CMK (cell line): ENCODE data around the gene MRTFA.
"Not testable (repeated sequence)": the region's sequence is repeated elsewhere in the genome, so short reads cannot be mapped to it uniquely, and the experiment has no call there.

Experiments
- DNase-seq: peaks from one replicate; pipeline ENCODE4 v3.0.0-alpha.2; 2010; ENCODE audit warnings: low read depth

MRTFA gene

DNA sequence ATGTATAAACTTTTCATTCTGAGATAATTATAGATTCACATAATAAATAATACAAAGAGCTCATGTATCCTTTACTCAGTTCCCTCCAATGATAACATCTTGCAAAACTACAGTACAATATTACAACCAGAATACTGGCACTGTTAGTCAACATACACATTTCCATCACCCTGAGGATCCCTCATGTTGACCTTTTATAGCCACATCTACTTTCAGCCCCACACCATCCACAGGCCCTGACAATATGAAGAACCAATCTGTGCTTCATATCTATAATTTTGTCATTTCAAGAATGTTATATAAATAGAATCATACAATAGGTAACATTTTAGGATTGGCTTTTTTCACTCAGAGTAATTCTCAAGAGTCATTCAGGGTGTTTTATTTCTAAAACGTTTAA lies 115.5 kb downstream of the MRTFA start:
- DNase-seq, result no peak

- no peak for DNase-seq
Observed at GRCh38 chr22:40520562-40520961, 116.0 kb downstream of the MRTFA start.

- DNase-seq, result no peak
Observed at GRCh38 chr22:40519948-40520331, 116.6 kb downstream of the MRTFA start.

DNA sequence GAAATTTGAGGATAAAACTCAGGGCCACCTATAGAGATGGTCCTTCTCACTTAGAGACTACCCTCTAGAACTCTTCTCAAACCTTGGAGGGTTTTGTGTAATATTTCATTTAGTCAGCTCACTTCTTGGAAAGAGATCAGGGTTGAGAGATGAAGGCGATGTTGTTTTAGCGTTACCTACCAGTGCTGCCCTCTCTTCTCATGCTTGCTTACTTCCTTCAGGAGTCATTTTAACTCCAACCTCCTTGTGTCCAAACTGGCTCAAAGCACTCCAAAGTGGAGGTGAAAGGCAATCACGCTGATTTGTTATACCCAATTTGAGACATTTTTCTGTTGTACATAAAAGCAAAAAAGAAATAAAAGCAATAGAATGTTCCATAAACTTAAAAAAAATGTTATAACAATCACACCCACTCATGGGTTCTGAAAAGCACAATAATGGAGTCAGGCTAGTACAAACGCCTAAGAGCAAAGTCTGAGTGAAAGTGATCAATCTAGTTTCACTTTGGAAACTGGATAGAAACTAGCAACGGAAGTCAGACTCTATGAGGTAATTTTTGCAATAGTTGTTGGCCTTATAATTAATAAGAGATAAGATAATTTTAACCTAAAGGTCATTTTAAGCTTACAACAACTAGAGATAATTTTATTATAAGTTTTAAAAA lies 117.1 kb downstream of the MRTFA start:
- no peak for DNase-seq

- DNase-seq, result no peak
Observed at GRCh38 chr22:40518840-40519239, 117.7 kb downstream of the MRTFA start.

DNA sequence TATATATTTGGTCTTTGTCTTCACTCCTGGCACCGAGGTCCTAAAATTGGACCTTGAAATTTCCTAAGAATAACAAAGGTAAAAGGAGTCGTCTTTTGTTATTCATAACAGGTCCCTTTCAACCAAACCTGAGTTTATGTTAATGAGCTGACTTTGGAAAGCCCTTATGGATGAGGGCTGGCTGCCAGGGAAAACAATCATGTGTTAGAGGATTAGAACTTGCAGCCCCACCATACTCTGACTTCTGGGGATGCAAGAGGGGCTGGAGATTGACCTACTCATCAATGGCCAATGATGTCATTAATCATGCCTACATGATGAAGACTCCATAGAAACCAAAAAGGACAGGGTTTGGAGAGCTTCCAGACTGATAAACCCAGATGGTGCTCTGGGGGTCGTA lies 118.9 kb downstream of the MRTFA start:
- no peak for DNase-seq

GRCh38 chr22:40516416-40516815 lies 120.1 kb downstream of the MRTFA start:
- DNase-seq, result no peak

DNA sequence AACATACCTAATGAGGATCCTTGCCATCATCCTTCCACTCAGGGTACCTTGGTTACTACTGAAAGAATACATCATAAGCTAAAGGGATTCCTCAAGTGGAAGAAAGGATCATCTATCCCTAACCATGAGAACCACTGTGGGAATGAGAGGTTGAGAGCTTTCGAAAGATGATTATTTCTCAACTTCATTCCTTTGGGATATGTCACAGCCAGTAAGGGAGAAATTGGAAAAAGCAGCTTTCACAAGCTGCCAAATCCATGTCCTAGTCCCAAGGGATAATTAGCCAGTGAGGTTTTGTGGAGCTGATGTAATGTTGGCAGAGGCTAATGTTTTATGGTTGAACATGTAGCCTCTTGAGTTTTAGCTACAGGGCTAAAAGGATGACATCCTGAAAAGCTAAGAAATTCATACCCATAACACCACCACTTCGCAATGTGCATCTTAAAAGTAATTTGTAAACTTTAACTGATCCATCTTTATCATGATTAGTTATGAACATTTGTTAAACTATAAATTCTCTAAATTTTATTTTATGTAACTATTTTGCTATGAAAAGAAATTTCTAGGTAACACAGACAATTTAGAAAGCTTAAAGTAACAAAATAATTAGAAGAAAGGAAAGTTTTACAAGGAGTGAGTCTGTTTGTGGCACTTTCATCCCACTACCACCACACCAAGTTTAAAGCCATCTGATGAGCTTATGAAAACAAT lies 123.9 kb downstream of the MRTFA start:
- DNase-seq, result no peak

DNA sequence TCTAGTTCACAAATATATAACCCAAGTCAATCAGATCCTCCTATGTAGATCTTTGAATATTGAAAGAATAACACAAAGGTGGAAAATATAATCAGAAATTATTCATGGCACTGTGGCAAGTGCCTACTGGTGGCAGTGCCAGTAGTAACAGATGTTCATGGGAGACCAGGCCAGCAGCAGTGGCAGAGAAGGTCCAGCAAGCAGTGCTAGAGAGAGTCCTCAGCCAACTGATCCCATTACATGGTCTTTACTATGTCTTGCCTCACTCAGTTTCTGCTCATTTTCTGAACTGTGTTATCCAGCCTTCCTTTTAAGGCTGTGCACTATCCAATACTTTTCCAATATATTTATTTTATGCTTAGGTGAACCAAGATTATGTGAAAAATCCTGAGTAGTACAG lies 124.9 kb downstream of the MRTFA start:
- DNase-seq, result no peak

GRCh38 chr22:40510631-40511364 lies 125.7 kb downstream of the MRTFA start:
- DNase-seq, result no peak

GRCh38 chr22:40509401-40510134 lies 127.0 kb downstream of the MRTFA start:
- DNase-seq, result no peak

GRCh38 chr22:40508046-40508445 lies 128.5 kb downstream of the MRTFA start:
- DNase-seq, result not testable (repeated sequence)

- DNase-seq, result no peak
Observed at GRCh38 chr22:40507491-40507890, 129.0 kb downstream of the MRTFA start.

DNA sequence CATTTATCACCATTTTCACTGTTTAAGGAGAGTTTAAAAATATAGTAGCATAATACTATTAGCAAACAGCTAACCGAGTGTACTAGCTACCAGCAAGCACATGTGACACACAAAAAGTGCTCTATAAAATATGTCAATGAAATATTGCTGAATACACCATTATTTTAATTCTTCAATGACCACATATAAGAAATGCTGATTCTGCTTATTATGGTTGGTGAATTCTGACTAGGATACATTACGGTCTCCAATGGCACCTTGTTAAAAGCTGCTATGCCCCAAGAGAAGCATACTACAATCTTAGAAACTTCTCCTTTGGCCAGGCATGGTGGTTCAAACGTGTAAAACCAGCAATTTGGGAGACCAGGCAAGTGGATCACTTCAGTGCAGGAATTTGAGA lies 129.8 kb downstream of the MRTFA start:
- no peak for DNase-seq

DNA sequence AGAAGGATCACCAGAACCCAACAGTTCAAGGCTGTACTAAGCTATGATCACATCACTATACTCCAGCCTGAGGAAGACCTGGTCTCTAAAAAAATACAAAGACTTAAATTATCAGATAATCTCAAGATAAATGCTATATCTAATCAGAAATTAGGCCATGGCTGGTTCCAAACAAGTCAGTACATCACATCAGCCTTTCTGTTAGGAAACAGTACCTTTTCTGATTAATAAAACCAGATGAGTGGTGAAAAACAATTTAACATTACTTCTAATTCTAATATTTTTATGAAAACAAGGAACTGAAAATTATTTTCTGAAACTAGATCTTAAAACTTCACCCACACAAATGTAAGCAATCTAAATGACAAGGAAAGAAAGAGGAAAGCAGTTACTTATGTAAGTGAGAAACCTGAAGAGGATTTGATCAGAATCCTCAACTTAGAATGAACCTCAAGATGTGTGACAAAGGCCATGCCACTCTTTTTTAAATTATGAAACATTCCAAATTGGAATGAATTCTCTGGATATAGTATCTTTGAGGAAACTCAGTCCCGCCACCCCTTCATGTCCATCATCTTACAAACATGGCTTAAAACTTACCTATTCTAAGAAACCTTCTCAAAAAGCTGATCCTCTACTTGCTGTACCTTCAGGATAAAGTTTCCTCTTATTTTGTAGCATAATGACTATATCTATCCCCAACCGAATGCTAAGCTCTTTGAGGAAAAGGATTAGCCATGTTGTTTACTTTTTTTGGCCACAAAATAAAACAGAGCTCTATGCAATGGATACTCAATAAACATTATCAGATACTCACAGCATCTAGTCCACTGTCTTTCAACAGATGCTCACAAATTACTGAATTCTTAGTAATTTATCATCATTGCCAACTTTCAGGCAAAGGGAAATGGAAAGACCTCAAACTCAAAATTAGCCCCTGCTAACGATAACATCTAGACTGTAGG lies 132.0 kb downstream of the MRTFA start:
- DNase-seq, result no peak

- DNase-seq, result no peak
Observed at GRCh38 chr22:40502919-40503318, 133.6 kb downstream of the MRTFA start.

GRCh38 chr22:40500465-40500786 lies 136.1 kb downstream of the MRTFA start:
- DNase-seq, result not testable (repeated sequence)

DNA sequence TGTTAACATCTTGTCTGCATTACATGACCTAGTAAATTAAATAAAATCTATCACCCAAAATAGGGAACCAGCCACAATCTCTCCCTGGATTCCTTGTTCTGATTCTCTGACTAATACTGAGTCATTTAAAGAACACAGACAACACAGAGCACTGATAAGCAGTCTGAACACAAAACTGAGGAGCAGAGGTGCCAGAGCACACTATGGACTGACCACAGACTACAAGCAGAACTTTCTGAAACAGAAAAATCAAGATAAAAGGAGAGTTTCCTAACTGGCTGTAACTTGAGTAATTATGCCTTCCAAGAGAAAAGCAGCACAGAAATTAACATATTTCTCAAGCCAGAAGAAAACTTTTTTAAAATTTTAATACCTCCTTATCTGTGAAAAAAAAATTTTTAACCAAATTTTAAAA lies 137.3 kb downstream of the MRTFA start:
- DNase-seq, result peak; percentile 11

GRCh38 chr22:40498420-40499208 lies 137.9 kb downstream of the MRTFA start:
- no peak for DNase-seq

GRCh38 chr22:40493441-40493840 lies 143.1 kb downstream of the MRTFA start:
- no peak for DNase-seq
